CD14-positive monocyte (primary cell): Measurements from ENCODE around the gene OSBP2. TPM values are rescaled to one million over a fixed set of nuclear protein-coding genes. Genes with fewer than 3 reads are reported as not detected.

ENCODE experiments used
- DNase-seq, 3 donors: peaks; one replicate each; pipeline ENCODE4 v3.0.0-alpha.2; 2011 to 2022
- H2AFZ ChIP-seq: 2 replicates; pipeline ENCODE4 v1.6.0; 2012; ENCODE audit warnings: mild to moderate bottlenecking, low read depth, low read length, inconsistent platforms; ENCODE audit not compliant: insufficient read depth, poor library complexity, severe bottlenecking
- H3K27ac ChIP-seq, 2 donors: 1 replicate in 1 of 2; 2 replicates in 1 of 2; pipeline ENCODE4 v1.5.1; 2012 to 2013; ENCODE audit warnings: low read length in 2 of 2, control low read depth in 1 of 2, inconsistent platforms in 1 of 2, low read depth in 1 of 2, mild to moderate bottlenecking in 1 of 2
- H3K27me3 ChIP-seq, 2 donors: one replicate each; pipeline versions ENCODE4 v1.6.0 to v1.6.1; 2011 to 2013; ENCODE audit warnings: low read length in 2 of 2; ENCODE audit not compliant: control insufficient read depth in 2 of 2, insufficient read depth in 2 of 2
- H3K36me3 ChIP-seq, 2 donors: replicated peaks in 1 of 2; 1 replicate in 1 of 2; 2 replicates in 1 of 2; pipeline versions ENCODE4 v1.5.1 to v1.6.1; 2012 to 2013; ENCODE audit warnings: low read length in 2 of 2, control low read depth in 1 of 2, inconsistent platforms in 1 of 2, mild to moderate bottlenecking in 1 of 2; ENCODE audit not compliant: insufficient read depth in 2 of 2, control insufficient read depth in 1 of 2
- H3K4me1 ChIP-seq, 2 donors: 1 replicate in 1 of 2; 2 replicates in 1 of 2; pipeline versions ENCODE4 v1.5.1 to v1.6.1; 2012 to 2013; ENCODE audit warnings: low read length in 2 of 2, control low read depth in 1 of 2, inconsistent platforms in 1 of 2, mild to moderate bottlenecking in 1 of 2, moderate library complexity in 1 of 2; ENCODE audit not compliant: insufficient read depth in 2 of 2, control insufficient read depth in 1 of 2
- H3K4me2 ChIP-seq: replicated peaks from 2 replicates; pipeline ENCODE3; 2012; ENCODE audit warnings: low read length, moderate library complexity, mild to moderate bottlenecking; ENCODE audit not compliant: poor library complexity, severe bottlenecking; ENCODE audit errors: extremely low read depth
- H3K4me3 ChIP-seq, 3 experiments: fragments of 200-600 bp in 1 of 3; sonication (generic) in 1 of 3; replicated peaks in 1 of 3; 1 replicate in 2 of 3; 2 replicates in 1 of 3; pipeline ENCODE4 v1.5.1; 2011 to 2013; ENCODE audit warnings: low read length in 3 of 3, mild to moderate bottlenecking in 3 of 3, control low read depth in 2 of 3, low read depth in 2 of 3, inconsistent platforms in 1 of 3, moderate library complexity in 1 of 3
- H3K79me2 ChIP-seq: 2 replicates; pipeline ENCODE4 v1.6.0; 2012; ENCODE audit warnings: mild to moderate bottlenecking, control low read depth, inconsistent platforms, low read length, moderate library complexity; ENCODE audit not compliant: insufficient read depth
- H3K9ac ChIP-seq: 2 replicates; pipeline ENCODE4 v1.6.0; 2017; ENCODE audit warnings: low read length, mild to moderate bottlenecking; ENCODE audit not compliant: insufficient read depth, poor library complexity, severe bottlenecking
- H3K9me3 ChIP-seq, 2 donors: replicated peaks in 1 of 2; 1 replicate in 1 of 2; 2 replicates in 1 of 2; pipeline versions ENCODE4 v1.5.1 to v1.6.1; 2012 to 2013; ENCODE audit warnings: low read length in 2 of 2, control low read depth in 1 of 2; ENCODE audit not compliant: control insufficient read depth in 1 of 2, insufficient read depth in 1 of 2
- H4K20me1 ChIP-seq: 2 replicates; pipeline ENCODE4 v1.6.0; 2012; ENCODE audit warnings: mild to moderate bottlenecking, low read length, control low read depth, moderate library complexity; ENCODE audit not compliant: insufficient read depth
- H3K27ac Mint-ChIP-seq, 7 donors: one replicate each; pipeline ENCODE4 v1.8.0; 2020; ENCODE audit warnings: mild to moderate bottlenecking in 7 of 7, mixed read lengths in 7 of 7, moderate library complexity in 6 of 7, inconsistent platforms in 2 of 7
- H3K27me3 Mint-ChIP-seq, 3 donors: one replicate each; pipeline ENCODE4 v1.8.0; 2021 to 2022; ENCODE audit warnings: low read depth in 3 of 3, mild to moderate bottlenecking in 3 of 3, mixed read lengths in 3 of 3, moderate library complexity in 3 of 3, inconsistent platforms in 1 of 3
- H3K36me3 Mint-ChIP-seq, 2 donors: one replicate each; pipeline ENCODE4 v1.8.0; 2020; ENCODE audit warnings: mixed read lengths in 2 of 2, inconsistent platforms in 1 of 2, mild to moderate bottlenecking in 1 of 2
- H3K4me1 Mint-ChIP-seq: one replicate; pipeline ENCODE4 v1.8.0; 2020; ENCODE audit warnings: mild to moderate bottlenecking, mixed read lengths
- H3K4me3 Mint-ChIP-seq, 2 donors: one replicate each; pipeline ENCODE4 v1.8.0; 2020; ENCODE audit warnings: mild to moderate bottlenecking in 2 of 2, mixed read lengths in 2 of 2, moderate library complexity in 1 of 2
- H3K9me3 Mint-ChIP-seq, 7 donors: one replicate each; pipeline ENCODE4 v1.8.0; 2020 to 2022; ENCODE audit warnings: mixed read lengths in 7 of 7, mild to moderate bottlenecking in 6 of 7, moderate library complexity in 6 of 7, inconsistent platforms in 2 of 7
- CTCF ChIP-seq: fragments of 200-600 bp; IDR thresholded peaks from one replicate; pipeline ENCODE4 v1.8.0; 2022; ENCODE audit warnings: antibody characterized with exemption, mild to moderate bottlenecking
- WGBS: methylation state at CpG from one replicate; pipeline ENCODE4 v1.1.5; 2013; ENCODE audit warnings: missing lambda C conversion rate; ENCODE audit not compliant: insufficient coverage; 5-methylcytosine and 5-hydroxymethylcytosine counted together
- intact Hi-C, 2 donors: fragments of 100-400 bp; cut with micrococcal nuclease; formaldehyde crosslinking; loops; one replicate each; pipeline versions ENCODE4 v1.15.0 to v1.15.1; 2023
- polyA plus RNA-seq, 3 donors: library from polyadenylated mRNA; depleted of rRNA in 1 of 3; unstranded in 2 of 3; stranded (reverse) in 1 of 3; fragments of 300-500 nt in 2 of 3; fragments of >200 nt in 1 of 3; fragmentation: Illumina TruSeq in 2 of 3; gene quantifications; 1 replicate in 2 of 3; 2 replicates in 1 of 3; pipeline ENCODE4 v1.2.3, GENCODE V29; 2012 to 2021

OSBP2 gene
- polyA plus RNA-seq, 3 donors: 0.21 to 0.54 TPM; not detected in 1

GRCh38 chr22:30876221-30876751, 181.6 kb downstream of the OSBP2 start:
- no peak overlapping the region for H3K4me3 Mint-ChIP-seq
- intact Hi-C loops: no loop called here

GRCh38 chr22:30876915-30877553, 182.4 kb downstream of the OSBP2 start:
- no peak overlapping the region for H3K27ac ChIP-seq
- no peak for DNase-seq
- Mint-ChIP-seq H3K4me1 (no peaks in the 10 kb centered on the region), H3K9me3 (no peaks in the 10 kb centered on the region), H3K27me3 (peaks cover 0 to 6% (median 2%) of the 10 kb centered on the region in 3 donors), H3K27ac (no peak overlapping the region), H3K36me3 (no peaks in the 10 kb centered on the region), H3K4me3 (no peak overlapping the region)
- 93% methylated on average over 9 of the region's 9 CpGs for WGBS
- intact Hi-C loops: no loop called here
- H3K9me3 ChIP-seq: no peaks in the 10 kb centered on the region
- no peak overlapping the region for H3K4me2 ChIP-seq
- H3K27me3 ChIP-seq: no peaks in the 10 kb centered on the region
- no peaks in the 10 kb centered on the region for H3K4me1 ChIP-seq
- H2AFZ ChIP-seq: no peak overlapping the region
- H4K20me1 ChIP-seq: no peaks in the 10 kb centered on the region
- no peaks in the 10 kb centered on the region for H3K79me2 ChIP-seq
- H3K36me3 ChIP-seq: no peaks in the 10 kb centered on the region
- no peak for TF ChIP-seq CTCF
- H3K9ac ChIP-seq: no peak overlapping the region
- no peak overlapping the region for H3K4me3 ChIP-seq

More at GRCh38 chr22:30876221-30876751, 181.6 kb downstream of the OSBP2 start:
- H3K27me3 Mint-ChIP-seq: peaks cover 0 to 6% (median 2%) of the 10 kb centered on the region in 3 donors
- no peaks in the 10 kb centered on the region for H4K20me1 ChIP-seq
- DNase-seq: no peak
- no peaks in the 10 kb centered on the region for H3K36me3 Mint-ChIP-seq
- no peaks in the 10 kb centered on the region for H3K9me3 ChIP-seq
- H2AFZ ChIP-seq: no peak overlapping the region
- H3K79me2 ChIP-seq: no peaks in the 10 kb centered on the region
- TF ChIP-seq CTCF: no peak
- 91% methylated on average over 6 of the region's 9 CpGs for WGBS
- no peak overlapping the region for H3K27ac Mint-ChIP-seq
- no peak overlapping the region for H3K27ac ChIP-seq
- no peaks in the 10 kb centered on the region for H3K4me1 Mint-ChIP-seq
- no peaks in the 10 kb centered on the region for H3K27me3 ChIP-seq
- H3K9ac ChIP-seq: no peak overlapping the region
- no peaks in the 10 kb centered on the region for H3K36me3 ChIP-seq
- no peak overlapping the region for H3K4me3 ChIP-seq
- no peaks in the 10 kb centered on the region for H3K9me3 Mint-ChIP-seq
- H3K4me1 ChIP-seq: no peaks in the 10 kb centered on the region
- no peak overlapping the region for H3K4me2 ChIP-seq
